ENCODE results near the gene RBM47. TPM values are rescaled to one million over a fixed set of nuclear protein-coding genes. Genes with fewer than 3 reads are reported as not detected.

RBM47 gene
- total RNA-seq, 1 donor from 2014 or later, result 0.11 TPM

DNA sequence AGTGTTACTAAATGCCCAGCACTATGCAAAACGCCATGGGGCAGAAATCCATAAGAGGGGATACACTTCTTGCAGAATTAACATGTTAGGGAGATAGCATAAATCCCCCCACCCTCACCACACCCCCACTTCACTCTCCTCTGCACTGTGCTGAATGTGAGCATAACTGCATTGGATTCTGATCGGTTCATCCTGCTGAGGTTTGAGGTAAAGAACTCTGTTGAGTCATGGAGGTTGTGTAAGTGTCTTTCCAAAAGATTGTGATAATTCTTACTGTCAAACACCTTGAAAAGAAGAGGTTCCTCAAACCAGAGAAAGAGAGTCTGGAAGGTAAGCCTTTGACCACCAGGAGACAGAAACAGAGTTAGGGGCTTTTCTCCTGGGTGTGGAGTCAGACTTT lies 43.6 kb downstream of the RBM47 start:
- no peak overlapping the region for H3K27ac Mint-ChIP-seq (ENCODE audit: unreplicated experiment)
- H3K36me3 Mint-ChIP-seq (ENCODE audit: unreplicated experiment), result no peaks in the 10 kb centered on the region
- H3K9me3 Mint-ChIP-seq (ENCODE audit: unreplicated experiment), result no peaks in the 10 kb centered on the region
- no peak overlapping the region for H3K4me3 Mint-ChIP-seq (ENCODE audit: unreplicated experiment)
- TF ChIP-seq, protein P1, sequence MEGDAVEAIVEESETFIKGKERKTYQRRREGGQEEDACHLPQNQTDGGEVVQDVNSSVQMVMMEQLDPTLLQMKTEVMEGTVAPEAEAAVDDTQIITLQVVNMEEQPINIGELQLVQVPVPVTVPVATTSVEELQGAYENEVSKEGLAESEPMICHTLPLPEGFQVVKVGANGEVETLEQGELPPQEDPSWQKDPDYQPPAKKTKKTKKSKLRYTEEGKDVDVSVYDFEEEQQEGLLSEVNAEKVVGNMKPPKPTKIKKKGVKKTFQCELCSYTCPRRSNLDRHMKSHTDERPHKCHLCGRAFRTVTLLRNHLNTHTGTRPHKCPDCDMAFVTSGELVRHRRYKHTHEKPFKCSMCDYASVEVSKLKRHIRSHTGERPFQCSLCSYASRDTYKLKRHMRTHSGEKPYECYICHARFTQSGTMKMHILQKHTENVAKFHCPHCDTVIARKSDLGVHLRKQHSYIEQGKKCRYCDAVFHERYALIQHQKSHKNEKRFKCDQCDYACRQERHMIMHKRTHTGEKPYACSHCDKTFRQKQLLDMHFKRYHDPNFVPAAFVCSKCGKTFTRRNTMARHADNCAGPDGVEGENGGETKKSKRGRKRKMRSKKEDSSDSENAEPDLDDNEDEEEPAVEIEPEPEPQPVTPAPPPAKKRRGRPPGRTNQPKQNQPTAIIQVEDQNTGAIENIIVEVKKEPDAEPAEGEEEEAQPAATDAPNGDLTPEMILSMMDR (IDR thresholded peaks at IDR 0.05), result no peak
- no peak for DNase-seq (ENCODE audit: extremely low spot score, unreplicated experiment)
- H3K27me3 Mint-ChIP-seq (ENCODE audit: unreplicated experiment), result peaks cover 20% of the 10 kb centered on the region
- no peaks in the 10 kb centered on the region for H3K4me1 Mint-ChIP-seq (ENCODE audit: unreplicated experiment)

DNA sequence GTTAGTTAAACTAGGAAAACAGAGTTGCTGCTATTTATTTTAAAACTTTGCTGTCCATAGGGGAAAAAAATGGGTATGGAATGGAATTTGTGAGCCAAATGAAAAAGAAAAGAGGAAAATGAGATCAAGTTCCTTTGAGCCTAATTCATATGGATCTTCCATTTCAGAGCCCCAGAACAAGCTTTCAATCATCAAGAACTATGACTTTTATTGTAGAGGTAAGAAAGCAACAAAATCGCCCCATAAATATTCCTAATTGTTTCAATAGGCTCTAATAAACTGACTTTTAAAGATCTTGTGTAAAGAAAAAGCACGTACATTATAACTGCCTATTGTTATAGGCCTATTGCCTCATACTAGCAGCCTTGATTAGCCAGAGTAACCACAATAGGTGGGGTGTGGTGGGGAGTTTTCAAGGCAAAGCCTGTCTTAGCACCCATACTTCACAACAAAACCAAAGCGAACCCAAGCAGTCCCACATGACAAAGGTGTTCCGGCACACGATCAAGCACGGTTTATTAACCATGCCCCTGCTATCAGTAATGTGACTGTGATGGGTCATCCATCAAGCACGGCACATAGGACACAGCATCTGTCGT lies 44.4 kb downstream of the RBM47 start:
- H3K4me1 Mint-ChIP-seq (ENCODE audit: unreplicated experiment), result no peaks in the 10 kb centered on the region
- DNase-seq (ENCODE audit: extremely low spot score, unreplicated experiment), result no peak
- H3K9me3 Mint-ChIP-seq (ENCODE audit: unreplicated experiment), result no peaks in the 10 kb centered on the region
- H3K27me3 Mint-ChIP-seq (ENCODE audit: unreplicated experiment), result peaks cover 20% of the 10 kb centered on the region
- TF ChIP-seq, protein P1 (IDR thresholded peaks at IDR 0.05), result no peak
- H3K4me3 Mint-ChIP-seq (ENCODE audit: unreplicated experiment), result no peak overlapping the region
- H3K36me3 Mint-ChIP-seq (ENCODE audit: unreplicated experiment), result no peaks in the 10 kb centered on the region
- no peak overlapping the region for H3K27ac Mint-ChIP-seq (ENCODE audit: unreplicated experiment)

DNA sequence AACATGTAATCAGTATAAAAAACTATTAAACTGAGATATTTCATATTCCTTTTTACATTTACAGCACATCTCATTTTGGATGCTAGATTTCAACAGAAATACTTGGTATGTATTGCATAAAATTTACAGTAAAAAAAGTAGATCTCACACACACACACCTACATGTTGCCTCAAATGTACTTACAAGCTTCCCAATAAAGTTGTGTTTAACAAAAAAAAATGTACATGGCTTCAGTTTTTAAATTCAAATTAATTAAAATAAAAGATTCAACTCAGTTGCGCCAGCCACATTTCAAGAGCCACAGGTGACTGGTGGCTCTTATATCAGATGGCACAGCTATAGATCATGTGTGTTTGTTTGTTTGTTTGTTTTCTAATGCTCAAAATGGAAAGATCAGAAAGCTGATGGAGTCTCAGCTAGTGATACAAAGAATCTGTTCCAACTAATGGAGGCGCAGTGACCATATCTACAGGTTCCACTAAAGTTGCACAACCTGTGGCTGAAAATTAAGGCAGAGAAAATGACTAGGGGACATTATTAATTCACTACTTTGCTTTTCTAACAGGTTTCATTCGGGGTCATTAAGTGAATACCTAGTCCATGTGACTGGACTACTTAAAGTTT lies 45.0 kb downstream of the RBM47 start:
- Mint-ChIP-seq H3K4me3 (ENCODE audit: unreplicated experiment) (no peak overlapping the region), H3K4me1 (ENCODE audit: unreplicated experiment) (no peaks in the 10 kb centered on the region)

DNA sequence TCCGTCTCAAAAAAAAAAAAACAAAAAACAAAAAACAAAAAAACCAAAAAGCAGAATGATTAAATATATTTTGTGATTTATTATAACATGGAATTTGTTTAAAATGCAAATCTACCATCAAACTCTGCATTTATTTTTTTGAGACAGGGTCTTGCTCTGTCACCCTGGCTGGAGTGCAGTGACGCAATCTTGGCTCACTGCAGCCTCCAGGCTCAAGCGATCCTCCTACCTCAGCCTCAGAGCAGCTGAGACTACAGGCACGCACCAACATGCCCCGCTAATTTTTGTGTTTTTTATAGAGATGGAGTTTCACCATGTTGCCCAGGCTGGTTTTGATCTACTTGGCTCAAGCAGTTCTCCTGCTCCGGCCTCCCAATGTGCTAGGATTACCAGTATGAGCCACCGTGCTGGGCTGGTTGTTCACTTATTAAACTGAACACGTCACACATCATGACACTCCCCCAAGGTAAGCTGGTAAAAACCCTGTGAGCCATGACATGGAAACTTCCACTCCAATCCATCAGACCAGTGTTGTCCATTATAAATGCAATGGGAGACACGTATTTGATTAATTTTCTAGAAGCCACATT lies 45.7 kb downstream of the RBM47 start:
- no peak overlapping the region for H3K4me3 Mint-ChIP-seq (ENCODE audit: unreplicated experiment)
- peaks cover 20% of the 10 kb centered on the region for H3K27me3 Mint-ChIP-seq (ENCODE audit: unreplicated experiment)
- TF ChIP-seq, protein P1 (IDR thresholded peaks at IDR 0.05), result no peak
- no peaks in the 10 kb centered on the region for H3K36me3 Mint-ChIP-seq (ENCODE audit: unreplicated experiment)
- no peaks in the 10 kb centered on the region for H3K4me1 Mint-ChIP-seq (ENCODE audit: unreplicated experiment)
- no peaks in the 10 kb centered on the region for H3K9me3 Mint-ChIP-seq (ENCODE audit: unreplicated experiment)
- no peak for DNase-seq (ENCODE audit: extremely low spot score, unreplicated experiment)
- H3K27ac Mint-ChIP-seq (ENCODE audit: unreplicated experiment), result no peak overlapping the region

More for the DNA sequence above, 45.0 kb downstream of the RBM47 start:
- no peaks in the 10 kb centered on the region for H3K9me3 Mint-ChIP-seq (ENCODE audit: unreplicated experiment)
- peaks cover 20% of the 10 kb centered on the region for H3K27me3 Mint-ChIP-seq (ENCODE audit: unreplicated experiment)
- no peaks in the 10 kb centered on the region for H3K36me3 Mint-ChIP-seq (ENCODE audit: unreplicated experiment)
- no peak for DNase-seq (ENCODE audit: extremely low spot score, unreplicated experiment)
- no peak overlapping the region for H3K27ac Mint-ChIP-seq (ENCODE audit: unreplicated experiment)
- TF ChIP-seq, protein P1 (IDR thresholded peaks at IDR 0.05), result no peak

DNA sequence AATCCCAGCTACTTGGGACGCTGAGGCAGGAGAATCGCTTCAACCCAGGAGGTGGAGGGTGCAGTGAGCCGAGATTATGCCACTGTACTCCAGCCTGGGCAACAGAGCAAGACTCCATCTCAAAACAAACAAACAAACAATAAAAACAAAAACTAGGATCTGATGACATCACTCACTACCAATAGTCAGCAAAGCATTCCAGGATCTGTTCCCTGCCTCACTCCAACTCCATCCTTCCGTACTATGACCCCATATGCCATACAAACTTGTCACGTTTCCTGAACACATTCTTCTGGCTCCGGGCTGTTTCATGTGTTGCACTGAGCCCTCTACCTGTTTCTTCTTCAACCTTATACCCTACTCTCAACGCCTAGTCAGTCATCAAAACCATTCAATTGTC lies 47.3 kb downstream of the RBM47 start:
- Mint-ChIP-seq H3K27ac (ENCODE audit: unreplicated experiment) (no peak overlapping the region), H3K27me3 (ENCODE audit: unreplicated experiment) (peaks cover 14% of the 10 kb centered on the region), H3K4me1 (ENCODE audit: unreplicated experiment) (no peaks in the 10 kb centered on the region), H3K9me3 (ENCODE audit: unreplicated experiment) (no peaks in the 10 kb centered on the region), H3K4me3 (ENCODE audit: unreplicated experiment) (no peak overlapping the region), H3K36me3 (ENCODE audit: unreplicated experiment) (no peaks in the 10 kb centered on the region)
- TF ChIP-seq, protein P1 (IDR thresholded peaks at IDR 0.05), result no peak
- DNase-seq (ENCODE audit: extremely low spot score, unreplicated experiment), result no peak

All from osteocyte (in vitro differentiated cells).